ENCODE data around the gene PKD1.
A peak's percentile ranks its signal among the peaks of the same experiment; 100 is the strongest.

Gene PKD1

GRCh38 chr16:2091547-2092255 lies 44.0 kb downstream of the PKD1 start:
- no peak overlapping the region for H3K4me3 ChIP-seq (replicated peaks; ENCODE audit: low read depth, low read length)
- no peak for TF ChIP-seq CTCF (IDR thresholded peaks at IDR 0.05; ENCODE audit: low read length, missing control alignments)
- no peak for DNase-seq (ENCODE audit: low read depth)

- H3K4me3 ChIP-seq (replicated peaks; ENCODE audit: low read depth, low read length) = no peak overlapping the region
- no peak for TF ChIP-seq CTCF (IDR thresholded peaks at IDR 0.05; ENCODE audit: low read length, missing control alignments)
- DNase-seq (ENCODE audit: low read depth) = peak; percentile 30
These were observed 44.7 kb downstream of the PKD1 start for GRCh38 chr16:2090777-2091546.

GRCh38 chr16:2090481-2090776 lies 45.3 kb downstream of the PKD1 start:
- no peak for TF ChIP-seq CTCF (IDR thresholded peaks at IDR 0.05; ENCODE audit: low read length, missing control alignments)
- DNase-seq (ENCODE audit: low read depth) = no peak
- H3K4me3 ChIP-seq (replicated peaks; ENCODE audit: low read depth, low read length) = no peak overlapping the region

- H3K4me3 ChIP-seq (replicated peaks; ENCODE audit: low read depth, low read length) = no peak overlapping the region
- TF ChIP-seq CTCF (IDR thresholded peaks at IDR 0.05; ENCODE audit: low read length, missing control alignments) = no peak
- no peak for DNase-seq (ENCODE audit: low read depth)
These were observed 45.8 kb downstream of the PKD1 start for GRCh38 chr16:2089706-2090480.

- TF ChIP-seq CTCF (IDR thresholded peaks at IDR 0.05; ENCODE audit: low read length, missing control alignments) = no peak
- no peak for DNase-seq (ENCODE audit: low read depth)
These were observed 46.8 kb downstream of the PKD1 start for GRCh38 chr16:2088759-2089358.

GRCh38 chr16:2087748-2088631 lies 47.7 kb downstream of the PKD1 start:
- no peak for DNase-seq (ENCODE audit: low read depth)
- TF ChIP-seq CTCF (IDR thresholded peaks at IDR 0.05; ENCODE audit: low read length, missing control alignments) = no peak
- no peak overlapping the region for H3K4me3 ChIP-seq (replicated peaks; ENCODE audit: low read depth, low read length)

More at GRCh38 chr16:2088759-2089358, 46.8 kb downstream of the PKD1 start:
- H3K4me3 ChIP-seq (replicated peaks; ENCODE audit: low read depth, low read length) = no peak overlapping the region
